Ishikawa (cell line): Measurements from ENCODE around the gene MCAT.

Experiments used
- CEBPB ChIP-seq: IDR thresholded peaks from 2 replicates; pipeline ENCODE4 v1.6.1; 2012
- CREB1 ChIP-seq: IDR thresholded peaks from 2 replicates; pipeline ENCODE4 v1.6.1; 2012; ENCODE audit warnings: low read depth
- EGR1 ChIP-seq: IDR thresholded peaks from 2 replicates; pipeline ENCODE4 v1.6.1; 2012
- EP300 ChIP-seq: IDR thresholded peaks from 2 replicates; pipeline ENCODE4 v1.6.1; 2012; ENCODE audit warnings: borderline replicate concordance
- FOXM1 ChIP-seq: IDR thresholded peaks from 2 replicates; pipeline ENCODE4 v1.6.1; 2012; ENCODE audit warnings: low read depth, borderline replicate concordance
- MAX ChIP-seq: IDR thresholded peaks from 2 replicates; pipeline ENCODE4 v1.6.1; 2012
- NFIC ChIP-seq: IDR thresholded peaks from 2 replicates; pipeline ENCODE4 v1.6.1; 2012
- RAD21 ChIP-seq: IDR thresholded peaks from 2 replicates; pipeline ENCODE4 v1.6.1; 2012; ENCODE audit warnings: low read depth
- REST ChIP-seq: IDR thresholded peaks from 2 replicates; pipeline ENCODE4 v1.6.1; 2012; ENCODE audit warnings: low read depth, mild to moderate bottlenecking
- TAF1 ChIP-seq: IDR thresholded peaks from 2 replicates; pipeline ENCODE4 v1.6.1; 2012; ENCODE audit warnings: low read depth, mild to moderate bottlenecking
- TCF12 ChIP-seq: IDR thresholded peaks from 2 replicates; pipeline ENCODE4 v1.6.1; 2012; ENCODE audit warnings: low read depth
- TEAD4 ChIP-seq: IDR thresholded peaks from 2 replicates; pipeline ENCODE4 v1.6.1; 2012
- USF1 ChIP-seq: IDR thresholded peaks from 2 replicates; pipeline ENCODE4 v1.6.1; 2012
- YY1 ChIP-seq: IDR thresholded peaks from 2 replicates; pipeline ENCODE4 v1.6.1; 2012; ENCODE audit warnings: low read depth
- ZBTB7A ChIP-seq: IDR thresholded peaks from 2 replicates; pipeline ENCODE4 v1.6.1; 2012; ENCODE audit warnings: low read depth

The MCAT gene

GRCh38 chr22:43096420-43096819, 46.8 kb downstream of the MCAT start:
- no peak for TF ChIP-seq EP300
- no peak for TF ChIP-seq RAD21
- no peak for TF ChIP-seq USF1
- no peak for TF ChIP-seq ZBTB7A

GRCh38 chr22:43094551-43094950, 48.6 kb downstream of the MCAT start:
- TF ChIP-seq TCF12, result no peak
- 0 out of 2 replicates have a peak, but pooled peaks have one; percentile 32 for TF ChIP-seq NFIC

- TF ChIP-seq TEAD4 (no peak), REST (no peak), NFIC (no peak), EGR1 (no peak), RAD21 (no peak), MAX (no peak), FOXM1 (no peak), ZBTB7A (no peak)
Measured at GRCh38 chr22:43094085-43094484, 49.1 kb downstream of the MCAT start.

- TF ChIP-seq ZBTB7A (no peak), EP300 (no peak), CREB1 (no peak), RAD21 (no peak), EGR1 (no peak), TCF12 (no peak), YY1 (no peak), TEAD4 (no peak), MAX (no peak), TAF1 (no peak), REST (no peak), NFIC (no peak), FOXM1 (no peak), USF1 (no peak), CEBPB (no peak)
Measured at GRCh38 chr22:43092085-43092484, 51.1 kb downstream of the MCAT start.

GRCh38 chr22:43090130-43090789, 52.9 kb downstream of the MCAT start:
- no peak for TF ChIP-seq USF1
- TF ChIP-seq RAD21, result peak; percentile 70
- TF ChIP-seq EP300, result no peak
- no peak for TF ChIP-seq TCF12
- no peak for TF ChIP-seq EGR1
- no peak for TF ChIP-seq ZBTB7A
- no peak for TF ChIP-seq MAX
- TF ChIP-seq YY1, result no peak

- TF ChIP-seq YY1 (0 out of 2 replicates have a peak, but pooled peaks have one; percentile 20), TEAD4 (no peak), TCF12 (peak; percentile 55; the same call in 1 of the 2 replicates), REST (no peak), MAX (peak; percentile 71), NFIC (no peak), EGR1 (peak; percentile 63), USF1 (peak; percentile 63), EP300 (no peak), TAF1 (peak; percentile 48; the same call in 1 of the 2 replicates), ZBTB7A (no peak), CREB1 (no peak)
Measured at GRCh38 chr22:43088984-43089717, 54.0 kb downstream of the MCAT start, which contains the start of gene TTLL1. Gene TTLL1 (minus strand): TSS chr22:43089391. CDS start chr22:43075586, 13,805 bp downstream.
